GM12875 (cell line): ENCODE results near the gene AMHR2.
"Not testable (repeated sequence)": the region's sequence is repeated elsewhere in the genome, so short reads cannot be mapped to it uniquely, and the experiment has no call there.

Source experiments
- H3K4me3 ChIP-seq: one replicate; pipeline ENCODE4 v1.5.1; 2011; ENCODE audit warnings: low read depth, low read length, control low read depth
- CTCF ChIP-seq: IDR thresholded peaks from 2 replicates; pipeline ENCODE4 v1.5.1; 2011; ENCODE audit warnings: low read depth, mild to moderate bottlenecking, control low read depth, inconsistent platforms, low read length, moderate library complexity, borderline replicate concordance; ENCODE audit not compliant: insufficient read depth

AMHR2 gene

DNA sequence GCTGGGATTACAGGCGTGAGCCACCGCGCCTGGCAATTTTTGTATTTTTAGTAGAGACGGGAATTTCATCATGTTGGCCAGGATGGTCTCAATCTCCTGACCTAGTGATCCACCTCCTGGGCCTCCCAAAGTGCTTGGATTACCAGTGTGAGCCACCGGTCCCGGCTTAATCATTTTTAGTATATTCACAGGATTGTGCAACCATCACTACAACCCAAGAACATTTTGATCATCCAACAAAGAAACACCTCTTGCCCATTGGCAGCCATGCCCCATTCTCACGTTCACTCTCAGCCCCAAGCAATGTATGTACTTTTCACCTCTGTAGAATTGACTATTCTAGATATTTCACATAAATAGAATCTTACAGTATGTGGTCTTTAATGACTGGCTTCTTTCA is 23.8 kb upstream of the AMHR2 start:
- no peak for TF ChIP-seq CTCF

DNA sequence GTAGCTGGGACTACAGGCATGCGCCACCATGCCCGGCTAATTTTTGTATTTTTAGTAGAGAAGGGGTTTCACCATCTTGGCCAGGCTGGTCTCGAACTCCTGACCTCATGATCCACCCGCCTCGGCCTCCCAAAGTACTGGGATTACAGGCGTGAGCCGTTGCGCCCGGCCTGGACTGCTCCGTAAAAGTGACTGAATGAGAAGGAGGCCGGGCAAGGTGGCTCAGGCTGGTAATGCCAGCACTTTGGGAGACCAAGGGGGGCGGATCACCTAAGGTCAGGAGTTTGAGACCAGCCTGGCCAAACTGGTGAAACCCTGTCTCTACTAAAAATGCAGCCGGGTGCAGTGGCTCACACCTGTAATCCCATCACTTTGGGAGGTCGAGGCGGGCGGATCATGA is 21.3 kb upstream of the AMHR2 start:
- not testable (repeated sequence) for H3K4me3 ChIP-seq

More for the DNA sequence above, 23.8 kb upstream of the AMHR2 start:
- H3K4me3 ChIP-seq: no peak overlapping the region

DNA sequence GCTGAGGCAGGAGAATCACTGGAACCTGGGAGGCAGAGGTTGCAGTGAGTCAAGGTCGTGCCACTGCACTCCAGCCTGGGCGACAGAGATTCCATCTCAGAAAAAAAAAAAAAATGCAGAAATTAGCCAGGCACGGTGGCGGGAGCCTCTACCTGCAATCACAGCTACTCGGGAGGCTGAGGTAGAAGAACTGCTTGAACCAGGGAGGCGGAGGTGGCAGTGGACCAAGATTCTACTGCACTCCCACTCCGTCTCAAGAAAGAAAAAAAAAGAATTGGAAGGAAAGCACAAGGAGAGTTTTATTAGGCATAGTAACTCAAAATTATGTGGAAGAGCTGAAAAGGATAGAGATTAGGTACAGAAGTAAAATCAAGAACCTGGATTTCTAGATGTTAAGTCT is 20.8 kb upstream of the AMHR2 start:
- TF ChIP-seq CTCF: no peak
- no peak overlapping the region for H3K4me3 ChIP-seq

DNA sequence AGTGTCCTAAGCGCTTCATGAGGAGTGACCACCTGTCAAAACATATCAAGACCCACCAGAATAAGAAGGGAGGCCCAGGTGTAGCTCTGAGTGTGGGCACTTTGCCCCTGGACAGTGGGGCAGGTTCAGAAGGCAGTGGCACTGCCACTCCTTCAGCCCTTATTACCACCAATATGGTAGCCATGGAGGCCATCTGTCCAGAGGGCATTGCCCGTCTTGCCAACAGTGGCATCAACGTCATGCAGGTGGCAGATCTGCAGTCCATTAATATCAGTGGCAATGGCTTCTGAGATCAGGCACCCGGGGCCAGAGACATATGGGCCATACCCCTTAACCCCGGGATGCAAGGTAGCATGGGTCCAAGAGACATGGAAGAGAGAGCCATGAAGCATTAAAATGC is 12.7 kb upstream of the AMHR2 start:
- no peak overlapping the region for H3K4me3 ChIP-seq
- no peak for TF ChIP-seq CTCF

GRCh38 chr12:53413485-53414204 is 10.0 kb upstream of the AMHR2 start:
- no peak for TF ChIP-seq CTCF
- no peak overlapping the region for H3K4me3 ChIP-seq

DNA sequence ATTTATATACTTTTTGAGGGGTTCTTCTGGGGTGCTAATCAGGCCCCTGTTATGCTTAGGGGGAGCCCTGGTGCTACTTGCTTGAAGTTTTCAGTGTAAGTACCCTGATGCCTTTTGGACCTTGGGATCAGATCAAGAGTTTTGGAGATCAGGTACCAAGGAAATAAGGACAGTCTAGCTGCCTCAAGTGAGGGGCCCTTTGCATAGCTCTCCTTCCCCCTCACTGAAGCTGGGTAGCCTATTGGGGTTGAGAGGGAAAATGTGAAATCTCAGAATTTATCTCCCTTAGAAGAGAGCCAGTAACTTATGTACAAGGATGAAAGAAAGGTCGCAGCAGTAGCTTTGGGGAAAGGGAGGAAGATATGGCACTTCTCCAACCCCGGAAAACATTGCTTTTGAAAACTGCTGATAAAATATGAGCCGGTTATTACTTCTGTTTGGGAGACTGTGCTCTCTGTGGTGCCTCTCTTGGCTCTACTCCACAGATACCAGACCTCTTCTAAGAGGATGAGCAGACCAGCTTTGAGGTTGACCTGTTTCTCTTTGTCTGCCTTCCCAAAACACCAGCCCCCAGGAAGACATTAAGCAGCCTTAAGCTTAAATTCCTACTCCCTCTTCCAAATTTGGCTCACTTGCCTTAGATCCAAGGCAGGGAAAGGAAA is 8.8 kb upstream of the AMHR2 start:
- no peak overlapping the region for H3K4me3 ChIP-seq
- TF ChIP-seq CTCF: no peak

- not testable (repeated sequence) for H3K4me3 ChIP-seq
Measured at GRCh38 chr12:53415752-53416389, 7.8 kb upstream of the AMHR2 start.

GRCh38 chr12:53417291-53417816 is 6.3 kb upstream of the AMHR2 start:
- H3K4me3 ChIP-seq: not testable (repeated sequence)

GRCh38 chr12:53418221-53418620 is 5.4 kb upstream of the AMHR2 start:
- H3K4me3 ChIP-seq: no peak overlapping the region
- TF ChIP-seq CTCF: no peak
